Bronchial epithelial cell (primary cell): ENCODE results near the gene ZNF593. TPM values are rescaled to one million over a fixed set of nuclear protein-coding genes. Genes with fewer than 3 reads are reported as not detected.

Experiments used
- DNase-seq: peaks from one replicate; pipeline ENCODE4 v3.0.0-alpha.2; 2010; ENCODE audit warnings: low read depth
- FAIRE-seq: peaks from 2 replicates; lab custom pipeline; 2011; peaks lifted over from hg19 to GRCh38; lab: Jason Lieb, UNC
- H3K27me3 ChIP-seq: 2 replicates; pipeline ENCODE4 v1.5.1; 2011; ENCODE audit warnings: low read length; ENCODE audit not compliant: control insufficient read depth, insufficient read depth
- H3K36me3 ChIP-seq: 2 replicates; pipeline ENCODE4 v1.5.1; 2011; ENCODE audit warnings: low read length; ENCODE audit not compliant: control insufficient read depth, insufficient read depth
- H3K4me3 ChIP-seq: 2 replicates; pipeline ENCODE4 v1.5.1; 2011; ENCODE audit warnings: mild to moderate bottlenecking, low read depth, low read length, control low read depth
- CTCF ChIP-seq: IDR thresholded peaks from 2 replicates; pipeline ENCODE4 v1.5.1; 2011; ENCODE audit warnings: mild to moderate bottlenecking, moderate library complexity, low read length, control low read depth, inconsistent platforms; ENCODE audit not compliant: insufficient read depth, severe bottlenecking
- total RNA-seq: library from RNA; depleted of rRNA; stranded (reverse); fragments of >200 nt; gene quantifications from 2 replicates; pipeline ENCODE4 v1.2.1, GENCODE V29; 2014

ZNF593 gene
- total RNA-seq, 1 donor from 2014 or later = 66.9 TPM

DNA sequence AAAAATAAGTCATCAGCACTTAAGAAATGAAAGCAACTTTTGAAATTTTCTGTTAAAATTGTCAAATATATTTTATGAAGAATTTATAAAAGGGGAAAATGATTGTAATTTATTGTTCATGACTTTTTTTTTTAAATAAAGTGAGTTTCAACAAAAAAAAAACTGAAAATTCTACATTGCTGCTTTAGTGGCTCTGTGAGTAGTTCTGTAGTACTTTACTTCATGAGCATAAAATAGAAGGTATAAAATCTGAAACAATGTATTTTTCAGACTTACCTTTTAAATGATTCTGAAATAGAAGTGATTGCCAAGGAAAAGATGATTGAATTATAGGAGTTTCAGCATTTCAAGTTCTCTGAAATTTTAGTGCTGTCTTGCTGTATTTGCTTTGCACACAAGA lies 44.3 kb upstream of the ZNF593 start:
- H3K36me3 ChIP-seq = no peaks in the 10 kb centered on the region
- DNase-seq = no peak
- no peaks in the 10 kb centered on the region for H3K27me3 ChIP-seq
- H3K4me3 ChIP-seq = no peak overlapping the region
- no peak for FAIRE-seq
- TF ChIP-seq CTCF = no peak

GRCh38 chr1:26125946-26126320 lies 43.8 kb upstream of the ZNF593 start:
- DNase-seq (no peak), FAIRE-seq (no peak)
- no peaks in the 10 kb centered on the region for H3K27me3 ChIP-seq
- H3K4me3 ChIP-seq = no peak overlapping the region
- no peak for TF ChIP-seq CTCF
- H3K36me3 ChIP-seq = no peaks in the 10 kb centered on the region

- Histone ChIP-seq H3K4me3 (no peak overlapping the region), H3K27me3 (no peaks in the 10 kb centered on the region), H3K36me3 (no peaks in the 10 kb centered on the region)
- TF ChIP-seq CTCF = no peak
- DNase-seq (peak; percentile 87), FAIRE-seq (peak; percentile 13)
Measured at GRCh38 chr1:26126321-26127084, 43.2 kb upstream of the ZNF593 start.

- FAIRE-seq (no peak), DNase-seq (peak; percentile 70)
- no peaks in the 10 kb centered on the region for H3K36me3 ChIP-seq
- H3K27me3 ChIP-seq = no peaks in the 10 kb centered on the region
- H3K4me3 ChIP-seq = no peak overlapping the region
- TF ChIP-seq CTCF = no peak
Measured at GRCh38 chr1:26127235-26128163, 42.2 kb upstream of the ZNF593 start.

- TF ChIP-seq CTCF = no peak
- Histone ChIP-seq H3K27me3 (no peaks in the 10 kb centered on the region), H3K36me3 (no peaks in the 10 kb centered on the region), H3K4me3 (no peak overlapping the region)
- no peak for FAIRE-seq
- DNase-seq = no peak
Measured at GRCh38 chr1:26129778-26130177, 39.9 kb upstream of the ZNF593 start.
